HL-60/S4 treated with retinoic acid at 250 ng/mL for 4 days and 3 days (cell line): Measurements from ENCODE around the gene LCN2.

Experiments
- in situ Hi-C: fragments of 300-500 bp; cut with MboI; formaldehyde crosslinking; loops from 2 replicates; pipeline ENCODE4 v1.7.0; 2022; ENCODE audit warnings: low sequenced_read_pairs

The LCN2 gene

DNA sequence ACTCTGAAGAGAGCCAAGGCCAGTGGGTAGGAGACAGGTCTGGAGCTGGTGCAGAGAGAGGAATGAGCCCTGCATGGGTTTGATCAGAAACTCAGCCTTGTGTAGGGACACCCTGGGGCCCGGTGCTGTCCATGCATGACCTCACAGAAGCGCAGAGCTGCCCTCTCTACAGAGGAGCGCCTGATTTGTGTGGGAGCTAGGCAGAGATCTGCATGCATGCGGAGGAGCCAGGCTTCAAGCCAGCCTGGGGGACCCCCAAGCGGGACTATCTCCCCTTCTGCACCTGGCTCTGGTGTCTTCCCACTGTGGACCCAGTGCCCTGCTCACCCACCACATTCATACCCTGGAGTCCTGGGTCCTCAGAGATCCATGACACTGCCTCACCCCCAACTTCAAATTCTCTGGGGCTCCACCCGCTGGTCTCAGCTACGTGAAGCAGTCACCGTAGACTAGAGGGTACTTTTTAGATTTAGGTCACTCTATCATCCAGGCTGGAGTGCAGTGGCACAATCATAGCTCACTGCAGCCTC lies 2.6 kb upstream of the LCN2 start:
- in situ Hi-C loops, result no loop called here

DNA sequence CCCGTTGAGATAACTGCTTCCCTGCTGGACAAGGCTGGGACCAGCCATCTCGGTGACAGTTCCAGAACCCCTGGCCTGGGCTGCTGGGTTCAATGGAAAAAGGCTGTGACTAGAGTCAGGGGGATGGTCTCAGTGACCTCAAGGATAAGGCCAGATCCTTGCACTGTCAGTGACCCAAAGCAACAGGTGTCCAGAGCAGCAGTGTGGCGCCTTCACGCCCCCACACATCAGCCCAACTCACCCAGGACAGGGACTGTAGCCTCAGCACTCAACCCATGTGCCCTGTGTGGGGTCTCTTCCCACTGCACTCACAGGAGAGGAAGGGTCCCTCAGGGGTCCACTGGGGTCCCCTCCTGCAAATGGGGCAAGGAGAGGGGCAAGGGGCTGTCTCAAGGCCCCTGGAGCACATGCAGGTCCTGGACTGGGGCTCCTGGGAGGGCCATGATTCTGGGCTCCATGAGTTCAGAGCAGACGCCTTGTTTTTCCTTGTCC lies 698 bp upstream of the LCN2 start:
- in situ Hi-C loops, result no loop called here

DNA sequence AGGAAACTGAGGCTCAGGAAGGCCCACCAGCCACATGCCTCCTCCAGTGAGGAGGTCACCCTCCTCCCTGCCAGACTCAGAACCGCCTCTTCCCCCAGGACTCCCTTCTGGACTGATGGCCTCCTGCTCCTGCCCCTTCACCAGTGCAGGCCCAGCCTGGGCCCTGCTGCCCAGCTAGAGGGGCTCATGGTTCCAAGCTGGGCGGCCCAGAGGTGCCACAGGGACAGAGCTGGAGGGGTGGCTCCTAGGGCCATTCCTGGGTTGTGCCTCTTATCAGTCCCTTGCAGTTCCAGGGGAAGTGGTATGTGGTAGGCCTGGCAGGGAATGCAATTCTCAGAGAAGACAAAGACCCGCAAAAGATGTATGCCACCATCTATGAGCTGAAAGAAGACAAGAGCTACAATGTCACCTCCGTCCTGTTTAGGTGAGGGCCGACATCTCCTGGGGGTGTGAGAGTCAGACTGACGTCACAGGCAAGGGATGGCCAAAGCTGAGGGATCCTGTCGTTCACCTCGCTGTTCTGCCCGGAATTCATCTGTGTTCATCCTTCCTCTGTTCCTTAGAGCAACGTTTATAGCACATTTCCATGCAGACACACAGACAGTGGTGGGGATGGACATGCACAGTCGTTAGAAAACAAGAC lies 819 bp downstream of the LCN2 start:
- in situ Hi-C loops, result no loop called here

DNA sequence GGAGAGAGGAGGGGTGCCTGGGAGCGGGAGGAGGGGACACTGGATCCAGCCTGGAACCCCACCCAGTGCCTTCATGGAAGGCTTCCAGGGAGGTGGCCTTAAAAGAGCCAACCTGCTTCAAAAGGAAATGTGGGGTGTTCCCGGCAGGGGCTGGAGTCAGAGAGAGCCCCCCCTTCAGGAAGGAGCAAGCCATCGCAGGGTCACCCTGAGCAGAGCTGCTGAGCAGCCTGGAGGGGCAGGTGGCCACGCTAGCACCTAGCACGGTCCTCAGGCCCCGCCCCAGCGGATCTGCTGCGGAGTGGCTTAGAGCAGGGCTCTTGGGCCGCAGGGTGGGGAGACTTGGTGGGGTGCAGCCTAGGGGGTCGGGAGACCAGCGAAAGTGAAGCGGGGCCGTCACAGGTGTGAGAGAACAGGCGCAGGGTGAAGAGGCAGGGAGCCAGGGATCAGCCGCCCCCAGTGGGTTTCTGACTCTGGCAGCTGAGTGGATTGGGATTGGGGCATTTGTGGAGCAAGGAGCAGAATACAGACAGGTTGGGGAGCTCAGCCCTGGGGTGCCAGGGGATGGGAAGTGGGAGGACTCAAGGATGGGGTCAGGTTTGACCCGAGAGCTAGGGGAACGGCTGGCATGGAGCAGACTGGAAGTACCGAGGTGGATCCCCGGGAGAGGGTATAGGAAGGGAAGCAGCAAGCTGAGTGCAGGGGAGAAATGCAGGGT lies 1.5 kb downstream of the LCN2 start:
- in situ Hi-C loops, result no loop called here

DNA sequence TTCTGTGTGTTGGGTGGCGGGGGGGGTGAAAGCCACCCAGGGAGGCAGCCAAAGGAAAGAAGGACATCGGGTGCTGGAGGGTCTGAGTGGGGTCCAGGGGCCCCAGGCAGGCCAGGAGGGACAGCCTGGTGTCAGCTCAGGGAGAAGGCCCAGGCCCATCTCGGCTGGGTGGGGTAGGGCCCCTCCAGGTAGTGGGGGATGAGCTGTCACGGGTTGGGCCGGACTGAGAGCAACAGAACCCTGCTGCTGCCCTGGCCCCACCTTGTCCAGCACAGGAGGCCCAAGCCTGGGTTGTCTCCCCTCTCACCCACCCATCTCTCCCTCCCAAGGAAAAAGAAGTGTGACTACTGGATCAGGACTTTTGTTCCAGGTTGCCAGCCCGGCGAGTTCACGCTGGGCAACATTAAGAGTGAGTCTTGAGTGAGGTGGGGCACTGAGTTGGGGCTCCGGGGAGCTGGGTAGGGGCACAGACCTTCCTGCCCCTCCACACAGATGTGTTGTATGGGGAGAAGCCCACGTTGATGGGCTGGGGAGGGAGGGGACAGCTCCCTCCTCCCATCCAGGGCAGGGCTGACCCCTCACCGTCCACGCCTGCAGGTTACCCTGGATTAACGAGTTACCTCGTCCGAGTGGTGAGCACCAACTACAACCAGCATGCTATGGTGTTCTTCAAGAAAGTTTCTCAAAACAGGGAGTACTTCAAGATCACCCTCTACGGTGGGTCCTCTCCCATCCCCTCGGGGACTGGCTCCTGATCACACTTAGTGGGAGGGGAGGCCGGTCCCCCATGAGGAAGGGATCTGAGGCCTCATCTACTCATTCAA lies 2.3 kb downstream of the LCN2 start:
- in situ Hi-C loops, result no loop called here

DNA sequence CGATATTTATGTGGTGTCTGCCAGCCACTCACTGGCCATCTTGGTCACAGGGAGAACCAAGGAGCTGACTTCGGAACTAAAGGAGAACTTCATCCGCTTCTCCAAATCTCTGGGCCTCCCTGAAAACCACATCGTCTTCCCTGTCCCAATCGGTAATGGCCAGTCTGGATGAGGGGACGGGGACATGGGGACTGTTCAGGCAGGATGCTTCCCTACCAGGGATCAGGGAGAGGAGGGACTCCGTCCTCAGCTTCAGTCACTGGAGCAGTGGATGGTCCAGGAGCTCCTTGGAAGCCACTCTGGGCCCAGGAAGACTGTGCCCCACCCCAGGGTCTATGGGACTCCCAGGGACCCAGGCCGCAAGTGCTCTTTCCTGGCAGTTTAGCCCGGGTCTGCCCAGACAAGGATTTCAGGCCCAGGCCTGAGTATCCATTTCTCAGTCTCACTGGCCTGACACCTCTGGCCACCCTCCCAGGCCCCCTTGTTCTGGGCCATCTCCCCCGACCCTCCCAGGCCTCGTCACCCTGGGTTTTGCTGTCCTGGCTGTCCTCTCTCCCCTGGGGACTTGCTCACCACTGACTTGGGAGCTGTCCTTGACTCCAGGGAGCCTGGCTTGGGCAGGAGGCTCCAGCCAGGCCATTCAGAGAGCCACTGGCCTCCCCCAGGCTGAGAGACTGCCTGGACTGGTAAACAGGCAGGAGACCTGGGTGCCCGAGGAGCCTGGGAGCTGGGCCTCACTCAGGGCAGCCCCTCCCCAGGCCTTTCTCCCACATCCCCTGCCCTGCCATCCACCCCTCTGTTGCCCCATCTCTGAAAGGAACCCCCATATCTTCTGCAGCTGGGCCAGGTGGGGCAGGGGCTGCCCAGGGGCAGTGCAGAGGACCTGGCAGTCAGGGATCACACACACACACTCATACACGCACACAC lies 3.1 kb downstream of the LCN2 start:
- in situ Hi-C loops, result no loop called here

DNA sequence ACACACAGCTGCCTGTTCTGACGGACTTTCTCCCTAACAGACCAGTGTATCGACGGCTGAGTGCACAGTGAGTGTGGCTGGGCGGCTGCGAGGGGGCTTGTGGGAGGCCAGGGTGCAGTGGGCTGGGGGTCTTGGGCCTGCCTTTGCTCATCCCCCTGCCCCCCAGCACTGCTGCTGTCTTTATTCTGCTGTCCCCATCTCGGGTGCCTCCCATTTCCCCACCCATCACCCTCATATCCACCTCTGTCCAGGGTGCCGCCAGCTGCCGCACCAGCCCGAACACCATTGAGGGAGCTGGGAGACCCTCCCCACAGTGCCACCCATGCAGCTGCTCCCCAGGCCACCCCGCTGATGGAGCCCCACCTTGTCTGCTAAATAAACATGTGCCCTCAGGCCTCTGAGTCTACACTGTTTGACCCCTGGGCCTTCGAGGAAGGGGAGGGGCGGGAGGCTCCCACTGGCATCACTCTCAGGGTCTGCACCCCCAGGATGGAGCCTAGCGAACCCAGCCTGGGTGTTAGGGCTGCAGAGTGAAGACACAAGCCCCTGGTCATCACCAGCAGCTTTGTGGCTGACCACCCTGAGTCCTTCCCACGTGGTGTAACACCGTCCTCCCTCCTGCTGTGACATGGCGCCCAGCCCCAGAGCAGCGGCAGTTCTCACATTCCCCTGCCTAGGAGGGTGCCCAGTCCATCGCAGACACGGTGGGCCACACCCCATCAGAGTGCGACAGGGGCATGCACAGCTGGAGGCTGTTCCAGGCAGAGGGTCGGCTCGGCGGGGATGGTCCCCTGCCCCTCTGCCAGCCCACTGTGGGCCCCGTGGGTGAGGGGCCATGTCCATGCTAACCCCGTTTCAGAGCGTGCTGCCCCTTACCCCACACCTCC lies 4.0 kb downstream of the LCN2 start:
- in situ Hi-C loops, result no loop called here

DNA sequence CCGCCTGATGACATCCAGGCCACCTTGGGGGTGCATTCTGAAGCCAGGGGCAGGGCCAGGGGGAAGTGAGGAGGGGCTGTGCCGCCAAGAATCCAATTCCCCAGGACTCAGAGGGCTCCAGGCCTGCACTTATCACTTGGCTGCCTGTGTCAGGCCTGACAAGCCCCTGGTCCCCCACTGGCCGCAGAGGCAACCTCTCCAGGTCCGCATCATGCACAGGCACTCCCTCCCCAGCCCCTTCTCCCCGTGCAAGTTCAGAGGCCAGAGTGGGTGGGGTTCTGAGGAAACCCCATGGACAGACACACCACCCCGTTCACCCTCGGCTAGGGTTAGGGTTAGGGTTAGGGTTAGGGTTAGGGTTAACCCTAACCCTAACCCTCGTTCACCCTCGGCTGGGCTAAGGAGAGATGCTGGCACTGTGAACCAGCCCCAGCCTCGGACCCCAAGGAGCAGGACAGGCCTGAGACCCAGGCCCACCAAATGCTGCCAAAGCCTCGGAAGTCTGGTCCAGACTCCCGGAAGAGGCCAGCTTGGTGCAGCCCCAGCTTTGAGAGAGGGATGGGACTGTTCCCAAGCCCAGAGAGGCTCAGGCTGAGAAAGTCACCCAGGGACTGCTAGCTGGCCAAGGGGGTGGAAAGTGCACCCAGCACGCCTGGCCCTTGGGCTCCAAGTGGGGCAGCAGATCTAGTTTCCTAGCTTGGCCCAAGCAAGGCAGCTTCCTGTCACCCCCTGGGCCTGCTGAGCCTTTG lies 4.9 kb downstream of the LCN2 start:
- in situ Hi-C loops, result no loop called here

DNA sequence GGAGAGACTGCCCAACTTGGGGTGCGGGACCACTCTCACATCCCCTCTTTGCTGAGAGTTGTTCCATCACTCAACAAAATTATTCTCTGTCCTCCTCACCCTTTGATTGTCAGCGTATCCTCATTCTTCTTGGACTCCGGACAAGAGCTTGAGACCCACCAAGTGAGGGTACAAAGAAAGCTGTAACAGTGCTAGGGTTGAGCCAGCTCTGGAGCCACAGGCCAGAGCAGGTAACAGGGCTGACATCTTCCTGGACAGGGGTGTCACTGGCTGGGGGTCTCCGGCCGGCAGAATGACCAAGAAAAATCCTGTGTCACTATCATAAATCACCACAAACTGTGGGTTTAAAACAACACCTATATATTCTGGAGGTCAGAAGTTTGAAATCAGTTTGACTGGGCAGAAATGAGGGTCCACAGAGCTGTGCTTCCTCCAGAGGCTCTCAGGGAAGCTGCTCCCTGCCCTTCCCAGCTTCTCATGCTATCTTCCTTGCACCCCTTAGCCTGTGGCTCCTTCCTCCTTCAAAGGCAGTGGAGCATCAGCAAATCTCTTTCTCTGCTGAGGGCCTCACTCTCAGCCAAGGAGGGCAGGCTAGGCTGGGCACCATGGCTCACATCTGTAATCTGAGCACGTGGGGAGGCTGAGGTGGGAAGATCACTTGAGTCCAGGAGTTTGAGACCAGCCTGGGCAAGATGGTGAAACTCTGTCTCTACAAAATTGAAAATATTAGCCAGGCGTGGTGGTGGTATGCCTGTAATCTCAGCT lies 6.7 kb downstream of the LCN2 start:
- in situ Hi-C loops, result no loop called here

DNA sequence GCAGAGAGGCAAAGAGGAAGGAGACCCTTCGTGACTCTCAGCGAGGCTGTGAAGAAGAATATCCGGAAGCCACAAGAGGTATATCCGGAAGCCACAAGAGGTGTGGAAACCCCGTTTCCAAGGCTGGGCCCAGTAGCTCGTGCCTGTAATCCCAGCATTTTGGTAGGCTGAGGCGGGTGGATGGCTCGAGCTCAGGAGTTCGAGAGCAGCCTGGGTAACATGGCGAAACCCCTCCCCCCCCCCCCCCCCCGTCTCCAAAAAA lies 10.2 kb downstream of the LCN2 start:
- in situ Hi-C loops, result no loop called here

DNA sequence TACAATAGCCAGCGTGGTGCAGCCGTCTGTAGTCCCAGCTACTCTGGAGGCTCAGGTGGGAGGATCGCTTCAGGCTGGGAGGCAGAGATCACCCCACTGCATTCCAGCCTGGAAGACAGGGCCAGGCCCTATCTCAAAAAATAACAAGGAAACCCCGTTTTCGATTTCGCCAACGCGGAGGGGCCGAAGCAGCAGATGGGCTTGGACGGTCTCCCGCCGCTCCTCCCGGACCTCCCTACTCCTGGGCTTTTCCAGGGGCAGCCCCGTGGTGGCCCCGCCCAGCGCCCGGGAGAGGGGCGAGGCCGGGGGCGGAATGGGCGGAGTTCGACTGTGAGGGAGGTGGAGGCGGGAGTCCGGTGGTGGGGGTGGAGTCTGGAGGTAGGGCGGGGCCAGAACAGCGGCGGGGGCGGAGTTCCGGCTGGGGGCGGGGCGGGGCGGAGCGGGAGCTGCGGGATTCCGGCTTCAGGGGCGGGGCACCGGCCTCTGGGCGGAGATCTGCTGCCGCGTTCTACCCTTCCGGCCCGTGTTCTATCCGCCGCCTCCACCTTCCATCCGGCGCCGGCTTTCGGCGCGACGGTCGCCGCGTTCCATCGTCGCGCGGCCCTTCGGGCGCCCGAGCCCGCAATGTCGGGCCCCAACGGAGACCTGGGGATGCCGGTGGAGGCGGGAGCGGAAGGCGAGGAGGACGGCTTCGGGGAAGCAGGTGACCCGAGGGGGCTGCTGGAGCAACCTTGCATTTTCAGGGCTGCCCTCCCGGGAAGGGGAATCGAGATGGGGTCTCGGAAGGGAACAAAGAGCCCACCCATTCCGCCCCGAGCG lies 10.7 kb downstream of the LCN2 start, which contains the start of gene BBLN:
Gene BBLN (plus strand): TSS at position 482 of the 819 bp plus-strand sequence. CDS start 143 bp downstream, at position 625.
- in situ Hi-C loops, result no loop called here

DNA sequence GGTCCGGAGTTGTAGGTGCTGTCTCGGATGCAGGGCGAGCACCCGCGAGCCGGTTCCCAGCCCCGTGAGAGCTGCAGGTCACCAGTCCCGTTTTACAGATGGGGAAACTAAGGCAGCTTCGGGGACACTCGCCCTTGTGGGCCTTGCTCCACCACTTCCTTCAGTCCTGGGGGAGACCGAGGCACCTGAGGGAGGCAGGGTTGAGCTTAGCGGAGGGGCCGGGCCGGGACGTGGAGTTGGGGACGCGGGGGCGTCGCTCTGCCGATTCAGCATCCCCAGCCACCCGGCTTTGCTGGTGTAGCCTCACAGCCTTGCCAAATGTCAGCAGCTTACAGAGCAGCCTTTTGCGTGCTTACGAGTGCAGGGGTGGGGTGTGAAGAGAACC lies 11.3 kb downstream of the LCN2 start:
- in situ Hi-C loops, result no loop called here

DNA sequence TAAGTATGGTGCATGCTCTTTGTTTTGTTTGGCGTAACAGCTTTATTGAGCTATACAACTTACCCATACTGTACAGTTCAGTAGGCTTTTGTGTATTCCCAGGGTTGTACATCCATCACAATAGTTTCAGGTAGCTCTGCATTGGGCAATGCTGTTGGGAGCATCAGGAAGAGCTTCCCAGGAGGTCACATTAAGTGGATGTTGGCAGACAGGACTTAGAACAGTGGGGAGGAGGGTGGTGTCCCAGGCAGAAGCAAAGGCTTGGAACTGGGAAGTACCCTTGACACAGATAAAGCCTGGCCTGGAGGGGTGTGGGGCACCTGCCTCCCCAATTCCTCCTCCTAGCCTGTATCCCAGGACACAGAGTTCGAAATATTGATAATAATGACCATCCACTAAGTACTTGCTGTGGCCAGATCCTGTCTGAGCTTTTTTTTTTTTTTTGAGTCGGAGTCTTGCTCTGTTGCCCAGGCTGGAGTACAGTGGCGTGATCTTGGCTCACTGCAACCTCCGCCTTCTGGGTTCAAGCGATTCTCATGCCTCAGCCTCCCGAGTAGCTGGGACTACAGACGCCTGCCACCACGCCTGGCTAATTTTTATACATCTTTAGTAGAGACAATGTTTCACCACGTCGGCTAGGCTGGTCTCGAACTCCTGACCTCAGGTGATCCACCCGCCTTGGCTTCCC lies 12.1 kb downstream of the LCN2 start:
- in situ Hi-C loops, result no loop called here

DNA sequence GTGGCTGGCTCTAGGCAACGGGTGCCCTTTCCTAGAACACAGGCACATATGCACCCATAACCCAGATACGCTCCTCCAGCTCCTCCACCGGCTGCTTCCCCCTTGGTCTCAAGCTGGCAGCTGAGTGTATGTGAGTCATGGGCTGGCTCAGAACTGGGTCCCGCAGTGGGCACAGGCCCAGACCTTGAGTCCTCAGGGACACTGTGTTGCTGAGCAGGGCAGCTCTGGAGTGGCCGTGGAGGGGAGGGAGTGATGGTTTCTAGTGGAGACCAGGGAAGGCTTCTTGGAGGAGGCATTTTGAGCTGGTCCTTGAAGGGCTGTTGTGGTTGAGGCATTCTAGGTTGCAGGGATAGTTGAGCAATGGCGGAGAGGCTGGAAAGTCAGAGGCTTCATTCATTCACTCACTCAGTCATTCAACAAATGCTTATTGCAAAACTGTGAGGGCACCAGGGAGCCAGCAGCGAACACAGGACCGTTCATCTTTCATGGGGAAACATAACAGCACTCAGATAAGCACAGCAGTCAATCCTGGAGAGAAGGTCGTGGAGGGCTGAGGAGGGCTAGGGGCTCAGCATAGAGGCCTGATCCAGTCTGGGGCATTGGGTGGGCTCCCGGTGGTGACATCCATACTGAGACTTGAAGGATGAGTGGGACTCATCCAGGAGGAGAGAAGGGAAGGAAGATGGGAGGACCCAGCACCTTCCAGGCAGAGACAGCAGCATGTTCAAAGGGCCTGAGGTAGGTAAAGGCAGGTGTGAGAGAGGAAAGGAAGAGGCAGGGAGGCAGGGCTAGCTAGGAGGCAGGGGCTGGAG lies 13.2 kb downstream of the LCN2 start:
- in situ Hi-C loops, result no loop called here

DNA sequence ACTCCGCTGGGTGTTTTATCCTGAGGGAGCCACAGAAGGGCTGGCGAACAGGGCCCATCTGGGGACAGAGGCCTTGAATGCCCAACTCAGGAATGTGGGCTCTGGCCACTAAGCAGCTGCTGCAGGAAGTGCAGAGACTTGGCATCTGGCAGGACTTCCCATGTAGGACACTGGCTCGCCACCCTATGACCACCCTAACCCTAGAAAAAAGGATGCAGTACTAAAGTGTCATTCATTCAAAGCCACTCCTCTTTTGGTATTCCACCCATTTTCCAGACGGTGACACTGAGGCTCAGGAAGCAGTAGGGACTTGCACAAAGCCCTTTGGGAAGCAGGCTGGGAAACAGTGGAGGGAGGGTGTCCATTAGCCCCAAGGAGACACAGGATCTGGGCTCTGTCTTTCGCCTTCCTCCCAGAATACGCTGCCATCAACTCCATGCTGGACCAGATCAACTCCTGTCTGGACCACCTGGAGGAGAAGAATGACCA lies 13.8 kb downstream of the LCN2 start:
- in situ Hi-C loops, result no loop called here
